Epithelial cell of prostate (primary cell): Measurements from ENCODE around the gene GALNT14.

Source experiments
- DNase-seq: peaks from one replicate; pipeline ENCODE4 v3.0.0-alpha.2; 2011; ENCODE audit warnings: low read depth, low spot score
- H3K27ac ChIP-seq: fragments of 450-650 bp; 2 replicates; pipeline ENCODE4 v1.5.1; 2017; ENCODE audit warnings: mild to moderate bottlenecking

The GALNT14 gene

GRCh38 chr2:31090188-31090587 is 48.1 kb downstream of the GALNT14 start:
- no peak for DNase-seq
- no peak overlapping the region for H3K27ac ChIP-seq

DNA sequence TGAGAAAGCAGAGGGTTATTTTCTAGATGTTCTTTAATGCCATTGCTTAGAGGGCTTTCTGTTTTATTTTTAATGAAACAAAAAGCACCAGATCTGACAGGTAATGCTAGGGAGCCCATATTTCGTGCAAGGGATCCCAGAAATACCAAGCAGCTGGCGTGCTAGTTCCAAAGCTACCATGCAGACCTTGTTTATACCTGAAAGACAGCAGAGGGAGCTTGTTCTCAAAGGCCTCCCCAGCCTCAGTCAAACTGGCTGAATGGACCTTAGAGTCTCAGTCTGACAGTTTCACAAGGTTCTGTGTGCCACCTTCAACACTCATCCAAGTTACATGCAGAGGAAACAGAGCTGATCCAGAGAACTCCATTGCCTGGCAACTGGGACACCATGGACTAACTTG is 48.6 kb downstream of the GALNT14 start:
- no peak overlapping the region for H3K27ac ChIP-seq
- no peak for DNase-seq

DNA sequence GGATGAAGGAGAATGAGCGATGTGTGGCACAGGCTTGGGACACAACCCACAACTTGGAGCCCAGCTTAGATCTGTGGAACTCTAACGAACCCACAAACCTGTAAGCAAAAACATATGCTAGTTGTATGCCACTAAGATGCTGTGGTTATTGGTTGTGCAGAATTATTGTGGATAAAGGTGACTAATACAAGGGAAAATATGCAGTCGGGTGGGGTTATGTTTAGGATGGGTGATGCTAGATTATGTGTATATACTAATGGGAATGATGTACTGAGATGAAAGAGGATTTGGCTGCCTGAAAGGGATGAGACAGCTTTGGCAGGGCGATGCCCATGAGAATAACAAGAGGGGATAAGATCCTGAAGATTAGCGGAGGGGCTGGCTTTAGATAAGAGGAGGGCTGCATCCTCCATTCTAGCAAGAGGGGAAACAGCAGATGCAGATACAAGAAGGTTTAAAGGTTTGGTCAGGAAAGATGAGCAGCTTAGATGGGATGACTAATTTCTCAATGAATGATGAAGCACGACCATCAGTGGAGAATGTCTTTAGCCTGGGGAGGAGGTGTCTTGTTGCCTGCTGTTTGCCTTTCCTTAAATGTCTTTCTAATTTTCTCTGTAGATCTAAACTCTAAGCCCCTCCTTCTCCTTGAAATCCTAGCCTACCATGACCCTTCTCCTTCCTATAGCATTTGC is 49.6 kb downstream of the GALNT14 start:
- DNase-seq: no peak
- H3K27ac ChIP-seq: no peak overlapping the region

DNA sequence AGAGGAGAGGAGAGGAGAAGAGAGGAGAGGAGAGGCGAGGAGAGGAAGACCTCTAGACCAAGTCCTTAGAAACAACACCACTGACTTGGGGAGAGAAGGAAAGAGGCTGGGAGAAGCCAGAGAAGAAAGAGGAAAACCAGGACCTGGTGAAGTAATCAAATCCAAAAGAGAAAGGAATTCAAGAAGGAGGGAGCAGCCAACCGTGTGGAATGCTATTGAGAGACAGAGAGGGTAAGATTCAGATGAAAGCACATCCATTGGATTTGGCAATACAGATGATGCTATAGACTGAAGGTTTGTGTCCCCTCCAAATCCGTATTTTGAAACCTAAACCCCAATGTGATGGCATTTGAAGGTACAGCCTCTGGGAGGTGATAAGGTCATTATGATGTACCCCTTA is 50.7 kb downstream of the GALNT14 start:
- no peak overlapping the region for H3K27ac ChIP-seq

DNA sequence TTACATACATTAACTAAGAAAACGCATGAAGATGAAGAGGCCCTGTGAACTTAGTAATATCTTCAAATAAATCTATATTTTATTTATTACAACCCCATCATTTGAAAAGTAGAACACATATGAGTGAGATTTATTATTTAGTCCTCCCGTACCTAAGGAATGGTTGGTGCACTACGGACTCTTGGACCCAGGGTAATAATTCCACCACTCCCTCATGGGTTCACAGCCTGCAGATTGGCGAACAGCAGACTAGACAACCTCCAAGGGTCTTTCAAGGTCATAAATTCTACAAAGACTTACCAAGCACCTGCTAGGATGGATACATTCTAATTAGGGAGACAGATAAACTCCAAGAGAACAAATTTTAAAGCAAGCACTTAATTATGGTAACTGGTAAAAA is 51.6 kb downstream of the GALNT14 start:
- DNase-seq: no peak
- H3K27ac ChIP-seq: no peak overlapping the region

More for the DNA sequence above, 50.7 kb downstream of the GALNT14 start:
- no peak for DNase-seq

- no peak for DNase-seq
- no peak overlapping the region for H3K27ac ChIP-seq
These were observed 54.8 kb downstream of the GALNT14 start for GRCh38 chr2:31083234-31083993.

DNA sequence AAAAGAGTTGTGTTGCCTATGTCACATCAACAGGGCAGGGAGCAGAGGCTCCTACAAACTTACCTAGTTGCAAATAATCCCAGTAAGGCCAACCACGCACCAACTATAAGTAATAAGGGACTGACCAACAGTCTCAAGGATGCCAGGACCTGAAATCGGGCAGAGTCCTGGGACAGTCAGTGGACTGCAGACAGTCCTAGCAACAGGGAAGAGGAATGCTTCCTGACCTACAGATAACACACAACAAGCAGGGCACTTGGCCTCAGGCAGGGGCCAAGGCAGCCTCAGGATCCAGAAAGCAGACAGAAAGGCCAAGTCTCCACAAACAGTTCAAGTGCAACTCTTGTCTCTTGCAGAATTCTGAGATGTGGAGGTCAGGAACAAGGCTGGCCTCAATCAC is 56.2 kb downstream of the GALNT14 start:
- DNase-seq: no peak
- no peak overlapping the region for H3K27ac ChIP-seq

DNA sequence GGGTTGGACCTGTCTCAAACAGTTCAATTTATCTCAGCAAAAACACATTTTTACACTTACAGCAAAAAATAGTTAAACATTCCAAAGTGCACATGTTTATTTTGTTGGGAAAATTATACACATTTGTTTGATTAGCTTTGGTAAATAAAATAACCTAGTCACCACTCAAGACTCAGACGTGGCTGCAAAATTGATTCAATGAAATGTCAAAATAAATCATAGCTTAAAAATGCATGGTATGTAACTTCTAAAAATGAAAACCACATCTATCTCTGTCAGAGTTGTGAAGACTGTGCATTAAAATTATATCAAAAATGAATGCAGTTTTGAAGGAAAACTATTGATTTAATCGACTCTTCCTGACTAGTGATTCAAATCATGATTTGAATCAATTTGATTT is 56.7 kb downstream of the GALNT14 start:
- H3K27ac ChIP-seq: no peak overlapping the region

GRCh38 chr2:31080361-31080760 is 57.9 kb downstream of the GALNT14 start:
- no peak overlapping the region for H3K27ac ChIP-seq
- DNase-seq: no peak

More for the DNA sequence above, 56.7 kb downstream of the GALNT14 start:
- DNase-seq: no peak

DNA sequence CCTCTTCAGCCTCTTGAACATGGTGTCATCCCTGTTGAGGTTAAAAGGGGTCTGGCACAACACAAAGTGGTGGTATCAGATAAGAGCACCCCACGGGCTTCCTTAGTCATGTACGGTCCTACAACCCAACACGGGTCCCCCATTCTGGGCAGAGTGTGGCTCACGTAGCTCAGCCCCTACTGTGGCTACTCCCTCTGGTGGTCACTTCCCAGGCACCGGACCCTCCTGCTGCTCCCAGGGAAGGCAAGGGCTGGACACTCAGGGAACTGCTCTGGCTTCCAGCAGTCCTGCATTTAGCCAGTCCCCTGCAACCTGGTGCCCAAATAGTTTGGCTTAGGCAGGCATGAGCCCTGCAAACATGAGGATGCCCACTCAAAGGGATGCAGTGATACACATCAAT is 58.6 kb downstream of the GALNT14 start:
- no peak for DNase-seq

GRCh38 chr2:31078579-31079105 is 59.6 kb downstream of the GALNT14 start:
- DNase-seq: no peak
- no peak overlapping the region for H3K27ac ChIP-seq

More for the DNA sequence above, 58.6 kb downstream of the GALNT14 start:
- H3K27ac ChIP-seq: no peak overlapping the region

GRCh38 chr2:31078011-31078410 is 60.2 kb downstream of the GALNT14 start:
- no peak for DNase-seq

GRCh38 chr2:31075941-31076590 is 62.2 kb downstream of the GALNT14 start:
- H3K27ac ChIP-seq: peak overlapping the region; percentile 9
- DNase-seq: peak; percentile 84

More at GRCh38 chr2:31078011-31078410, 60.2 kb downstream of the GALNT14 start:
- H3K27ac ChIP-seq: no peak overlapping the region

DNA sequence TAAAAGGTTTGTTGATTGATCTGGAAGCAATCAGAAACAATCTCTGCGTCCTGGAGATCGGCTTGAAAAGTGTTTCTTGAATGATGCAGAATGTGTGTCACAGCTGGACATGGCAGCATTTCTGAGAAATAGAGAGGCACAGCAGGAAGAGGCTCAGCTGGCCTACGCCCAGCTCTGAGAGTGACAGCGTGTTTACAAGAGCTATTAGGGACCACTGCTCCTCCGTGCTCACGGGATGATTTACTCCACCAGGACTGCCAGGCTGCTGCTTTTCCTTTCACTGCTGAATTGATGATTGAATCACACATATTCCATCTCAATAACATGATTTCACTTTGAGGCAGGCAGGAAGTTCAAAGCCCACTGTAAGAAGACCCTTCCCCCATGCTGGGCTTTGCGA is 62.8 kb downstream of the GALNT14 start:
- DNase-seq: no peak
- peak overlapping the region; percentile 9 for H3K27ac ChIP-seq

DNA sequence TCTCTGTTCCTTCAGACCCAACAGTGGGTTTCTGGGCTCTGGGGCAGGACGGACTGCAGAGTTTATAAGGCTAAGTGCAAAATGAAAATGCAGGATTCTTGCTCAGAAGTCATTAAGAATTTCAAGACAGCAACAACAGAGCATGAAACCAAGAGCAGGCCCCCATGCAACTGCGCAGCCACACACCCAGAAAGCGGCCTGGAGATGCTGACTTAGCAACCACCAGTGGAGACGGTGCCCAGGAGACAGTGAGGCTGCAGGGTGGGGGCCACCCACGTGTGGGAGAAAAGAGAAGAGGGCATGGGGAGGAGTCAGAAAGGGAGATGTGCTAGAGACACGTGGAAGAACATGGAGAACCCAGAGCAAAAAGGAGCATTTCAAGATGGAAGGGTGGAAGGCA is 66.5 kb downstream of the GALNT14 start:
- H3K27ac ChIP-seq: no peak overlapping the region
- DNase-seq: no peak

DNA sequence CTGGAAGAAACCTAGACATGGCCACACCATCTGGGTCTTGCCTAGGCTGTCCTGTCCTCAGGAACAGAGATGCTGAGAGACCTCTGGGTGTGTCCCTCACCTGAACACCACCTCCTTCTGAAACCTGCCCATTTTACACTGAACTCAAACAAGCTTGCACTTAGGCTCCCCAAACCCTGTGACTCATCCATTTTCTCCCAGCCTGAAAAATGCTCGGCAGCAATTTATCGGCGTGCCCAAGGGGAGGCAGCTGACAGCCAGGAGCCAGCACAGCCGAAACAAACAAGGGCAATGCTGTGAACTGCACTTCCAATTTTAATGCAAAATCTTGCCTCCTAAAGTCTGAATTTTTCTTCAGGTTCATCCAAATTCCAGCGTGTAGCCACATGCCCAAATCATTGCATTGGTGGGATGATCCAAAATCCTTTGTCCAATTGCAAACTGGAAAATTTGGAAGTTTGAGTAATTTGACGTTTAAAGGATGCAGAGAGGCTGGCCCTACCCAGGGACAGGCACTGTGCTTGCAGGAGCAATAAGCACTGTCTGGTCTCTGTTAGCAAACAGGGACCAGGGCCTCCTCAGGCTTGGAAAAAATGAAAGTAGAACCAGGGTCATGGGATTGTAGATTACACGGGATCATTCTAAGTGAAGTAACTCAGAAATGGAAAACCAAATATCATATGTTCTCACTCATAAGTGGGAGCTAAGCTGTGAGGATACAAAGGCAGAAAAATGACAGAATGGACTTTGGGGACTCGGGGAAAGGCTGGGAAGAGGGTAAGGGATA is 67.7 kb downstream of the GALNT14 start:
- H3K27ac ChIP-seq: no peak overlapping the region
- DNase-seq: no peak

DNA sequence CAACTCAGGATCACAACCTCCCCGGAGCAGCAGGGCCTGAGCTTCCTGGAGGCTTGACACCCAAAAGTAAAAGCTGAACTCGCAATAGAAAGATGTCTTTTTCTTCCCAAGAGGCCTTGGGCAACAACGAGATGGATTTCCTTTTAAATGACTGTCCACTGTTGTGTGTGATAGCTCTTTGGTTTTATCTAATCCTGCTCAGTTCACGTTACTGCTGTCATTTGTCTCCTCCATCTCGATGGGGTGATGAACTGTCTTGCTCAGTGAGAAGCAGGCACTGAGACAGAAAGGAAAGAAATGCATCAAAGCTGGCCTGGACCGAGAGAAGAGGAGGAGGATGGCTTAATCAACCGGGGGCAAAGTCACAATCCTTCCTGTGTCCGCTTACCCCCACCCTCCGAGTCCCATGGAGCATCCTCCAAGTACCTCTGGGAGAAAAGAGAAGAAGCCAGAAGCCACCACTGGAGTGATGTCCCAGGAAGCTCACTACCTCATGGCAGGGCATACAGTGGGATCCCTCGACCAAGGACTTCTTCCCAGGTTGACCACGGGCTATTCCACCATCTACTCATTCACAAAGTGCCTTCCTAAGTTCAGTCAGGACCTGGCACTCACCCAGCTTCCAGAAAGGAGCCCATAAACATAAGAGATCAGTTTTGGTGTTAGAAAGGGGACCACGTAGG is 68.5 kb downstream of the GALNT14 start:
- DNase-seq: no peak
- H3K27ac ChIP-seq: no peak overlapping the region

- DNase-seq: no peak
- no peak overlapping the region for H3K27ac ChIP-seq
These were observed 71.0 kb downstream of the GALNT14 start for GRCh38 chr2:31067259-31067658.

- DNase-seq: no peak
- H3K27ac ChIP-seq: no peak overlapping the region
These were observed 71.7 kb downstream of the GALNT14 start for GRCh38 chr2:31066551-31066950.

DNA sequence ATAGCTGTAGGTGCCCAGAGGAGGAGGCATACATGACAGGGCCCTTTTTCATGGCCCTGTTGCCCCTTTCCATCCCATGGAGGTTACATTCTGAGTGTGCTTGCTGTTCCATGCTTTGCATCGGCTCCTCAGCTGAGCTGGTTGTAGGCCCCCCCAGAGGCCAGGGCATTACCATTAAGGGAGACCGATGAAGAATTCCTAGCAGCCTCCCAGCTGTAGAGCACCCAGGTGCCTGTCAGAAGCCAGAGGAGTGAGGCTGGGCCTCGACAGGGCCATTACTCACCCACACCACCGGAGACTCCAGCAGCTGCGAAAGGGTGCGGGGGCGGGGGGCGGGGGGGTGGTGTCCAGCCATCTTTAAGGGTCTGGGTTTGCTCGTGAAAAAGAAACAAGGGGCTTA is 72.2 kb downstream of the GALNT14 start:
- no peak overlapping the region for H3K27ac ChIP-seq
- no peak for DNase-seq
